Fibroblast of skin of right biceps (primary cell): ENCODE results near the gene SLC2A5.
A peak's percentile ranks its signal among the peaks of the same experiment; 100 is the strongest.
"Not testable (repeated sequence)": the region's sequence is repeated elsewhere in the genome, so short reads cannot be mapped to it uniquely, and the experiment has no call there.

Experiments
- DNase-seq: peaks from one replicate; pipeline ENCODE4 v3.0.0-alpha.2; 2013

SLC2A5 gene, protein sequence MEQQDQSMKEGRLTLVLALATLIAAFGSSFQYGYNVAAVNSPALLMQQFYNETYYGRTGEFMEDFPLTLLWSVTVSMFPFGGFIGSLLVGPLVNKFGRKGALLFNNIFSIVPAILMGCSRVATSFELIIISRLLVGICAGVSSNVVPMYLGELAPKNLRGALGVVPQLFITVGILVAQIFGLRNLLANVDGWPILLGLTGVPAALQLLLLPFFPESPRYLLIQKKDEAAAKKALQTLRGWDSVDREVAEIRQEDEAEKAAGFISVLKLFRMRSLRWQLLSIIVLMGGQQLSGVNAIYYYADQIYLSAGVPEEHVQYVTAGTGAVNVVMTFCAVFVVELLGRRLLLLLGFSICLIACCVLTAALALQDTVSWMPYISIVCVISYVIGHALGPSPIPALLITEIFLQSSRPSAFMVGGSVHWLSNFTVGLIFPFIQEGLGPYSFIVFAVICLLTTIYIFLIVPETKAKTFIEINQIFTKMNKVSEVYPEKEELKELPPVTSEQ

DNA sequence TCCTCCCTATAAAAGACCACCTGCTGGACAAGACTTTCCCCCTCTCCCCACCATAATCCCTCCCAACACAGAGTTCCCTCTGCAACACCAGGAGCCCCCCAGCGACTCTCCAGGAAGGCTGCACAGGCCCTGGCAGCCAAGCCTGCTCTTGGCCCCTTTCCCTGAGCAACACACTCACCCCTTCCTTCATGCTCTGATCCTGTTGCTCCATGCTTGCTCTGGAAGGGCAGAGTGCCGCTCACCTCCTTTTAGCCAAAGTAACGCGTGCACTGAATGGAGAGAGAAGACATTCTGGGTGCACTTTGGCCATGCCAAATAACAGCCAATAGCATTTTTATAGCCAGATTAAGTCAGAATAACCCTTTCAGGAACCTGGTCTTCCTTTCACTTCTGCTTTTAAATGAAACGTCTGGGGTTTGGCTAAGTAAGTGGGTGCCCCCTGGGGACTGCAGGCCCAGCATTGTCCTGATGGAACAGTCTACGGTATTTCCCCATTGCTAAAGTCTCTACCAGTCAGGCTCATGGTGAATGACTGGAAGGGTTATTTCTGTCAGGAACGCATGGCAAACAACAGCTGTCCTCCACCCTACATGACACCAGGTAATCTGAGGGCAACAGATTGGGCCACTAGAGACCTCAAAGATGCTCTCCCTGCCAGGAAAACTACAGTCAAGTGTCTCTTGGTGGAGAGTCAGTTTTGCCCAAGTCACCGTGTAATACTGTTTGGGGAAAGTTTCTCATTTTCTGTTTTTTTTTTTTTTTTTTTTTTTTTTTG lies at the start of gene SLC2A5:
Gene SLC2A5 (minus strand): TSS at position 310 of the 775 bp plus-strand sequence. CDS start 99 bp downstream, at position 211.
- DNase-seq, result no peak

DNA sequence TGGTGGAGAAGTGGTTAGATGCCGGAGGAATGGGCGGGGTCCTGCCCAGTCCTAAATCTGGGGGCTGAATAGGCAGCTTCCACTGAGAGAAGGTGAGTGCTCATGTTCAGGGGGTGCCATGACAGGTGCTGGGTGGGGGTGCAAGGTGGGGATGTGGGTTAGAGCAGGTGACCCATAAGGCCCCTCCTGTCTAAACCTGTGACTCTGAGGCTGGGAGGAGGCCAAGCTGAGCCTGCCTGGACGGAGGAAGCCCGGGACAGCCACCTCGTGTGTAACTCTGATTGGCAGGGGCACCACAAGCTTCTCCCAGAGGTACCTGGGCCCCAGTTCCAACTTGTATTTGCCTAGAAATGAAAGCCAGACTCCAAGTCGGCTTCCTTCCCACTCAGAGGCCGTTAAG lies 48.8 kb upstream of the SLC2A5 start:
- DNase-seq, result no peak

DNA sequence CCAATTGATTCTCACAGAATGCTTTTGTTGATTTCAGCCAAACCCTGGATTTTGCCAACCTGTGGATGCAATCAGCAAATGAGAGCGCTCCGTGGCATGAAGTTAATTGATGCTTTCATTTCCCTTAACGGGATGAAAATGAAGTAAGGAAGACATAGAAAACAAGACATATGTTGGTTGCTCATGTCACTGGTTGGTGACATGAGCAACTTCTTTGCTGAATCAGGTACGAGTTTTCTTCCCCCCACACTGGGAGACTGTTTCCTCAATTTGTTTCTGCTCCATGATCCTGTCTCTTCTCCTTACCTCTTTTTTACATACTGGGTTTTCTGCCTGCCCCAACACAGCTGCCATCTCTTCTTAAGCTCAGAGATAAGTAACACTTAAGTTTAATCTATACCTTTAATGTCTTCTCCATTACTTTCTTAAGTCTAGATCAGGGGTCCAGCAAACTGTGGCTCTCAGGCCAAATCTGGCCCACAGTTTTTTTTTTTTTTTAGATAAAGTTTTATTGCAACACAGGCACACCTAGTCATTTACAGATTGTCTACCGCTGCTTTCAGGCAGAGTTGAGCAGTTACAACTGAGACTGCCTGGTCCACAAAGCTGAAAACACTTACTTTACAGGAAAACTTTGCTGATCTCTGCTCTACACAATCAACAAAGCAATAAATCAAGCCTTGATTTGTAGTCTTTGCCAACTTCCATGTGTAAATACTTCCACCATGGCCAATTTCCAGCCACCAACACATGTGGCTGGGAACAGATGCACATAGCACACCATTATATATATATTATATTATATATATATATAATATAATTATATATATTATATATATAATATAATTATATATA lies 46.1 kb upstream of the SLC2A5 start:
- no peak for DNase-seq

DNA sequence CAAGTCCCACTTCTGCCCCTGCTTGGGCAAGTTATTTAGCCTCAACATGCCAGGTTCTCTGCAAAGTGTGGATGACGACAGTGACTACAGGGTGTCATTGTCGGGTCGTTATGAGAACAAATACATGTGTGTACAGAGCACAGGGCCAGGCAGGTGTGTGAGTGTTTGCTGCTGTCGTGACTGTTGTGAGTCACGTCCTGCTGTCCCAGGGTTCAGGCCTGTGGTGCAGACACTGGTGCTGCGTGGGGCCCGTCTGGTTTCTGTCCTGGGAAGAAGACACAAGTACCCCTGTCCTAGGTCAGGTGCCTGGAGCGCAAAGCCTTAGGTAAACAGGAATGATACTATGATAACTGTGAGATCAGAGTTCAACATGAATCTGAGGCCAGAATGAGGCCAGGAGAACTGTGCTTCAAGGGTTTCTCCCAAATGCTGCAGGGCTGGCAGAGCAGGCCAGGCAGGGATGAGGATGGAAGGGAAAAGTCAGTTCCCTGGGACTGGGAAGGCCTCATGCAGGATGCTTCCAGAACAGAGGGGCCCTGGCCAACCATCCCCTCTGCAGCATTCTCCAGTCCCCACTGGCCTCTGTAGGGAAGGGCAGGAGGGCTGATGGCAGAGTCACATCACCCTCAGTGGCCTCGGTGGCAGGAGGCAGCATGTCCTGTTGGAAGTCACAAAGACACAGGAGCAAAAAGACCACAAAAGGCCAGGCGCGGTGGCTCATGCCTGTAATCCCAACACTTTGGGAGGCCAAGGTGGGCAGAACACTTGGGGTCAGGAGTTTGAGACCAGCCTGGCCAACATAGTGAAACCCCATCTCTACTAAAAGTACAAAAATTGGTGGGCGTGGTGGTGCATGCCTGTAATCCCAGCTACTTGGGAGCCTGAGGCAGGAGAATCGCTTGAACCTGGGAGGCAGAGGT lies 43.8 kb upstream of the SLC2A5 start:
- no peak for DNase-seq

DNA sequence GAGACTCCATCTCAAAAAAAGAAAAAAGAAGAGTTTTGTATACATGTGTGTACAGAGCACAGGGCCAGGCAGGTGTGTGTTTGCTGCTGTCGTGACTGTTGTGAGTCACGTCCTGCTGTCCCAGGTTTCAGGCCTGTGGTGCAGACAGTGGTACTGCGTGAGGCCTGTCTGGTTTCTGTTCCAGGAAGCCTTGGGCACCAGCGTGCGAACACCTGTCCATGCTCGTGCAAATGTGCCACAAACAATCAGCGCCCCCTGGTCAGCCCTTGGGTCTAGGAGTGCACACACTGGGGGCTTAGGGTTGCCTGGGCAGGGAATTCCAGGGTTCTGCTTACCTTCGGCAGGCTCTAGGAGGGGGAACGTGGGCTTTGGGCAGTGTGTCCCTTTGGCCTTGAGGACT lies 42.5 kb upstream of the SLC2A5 start:
- no peak for DNase-seq

DNA sequence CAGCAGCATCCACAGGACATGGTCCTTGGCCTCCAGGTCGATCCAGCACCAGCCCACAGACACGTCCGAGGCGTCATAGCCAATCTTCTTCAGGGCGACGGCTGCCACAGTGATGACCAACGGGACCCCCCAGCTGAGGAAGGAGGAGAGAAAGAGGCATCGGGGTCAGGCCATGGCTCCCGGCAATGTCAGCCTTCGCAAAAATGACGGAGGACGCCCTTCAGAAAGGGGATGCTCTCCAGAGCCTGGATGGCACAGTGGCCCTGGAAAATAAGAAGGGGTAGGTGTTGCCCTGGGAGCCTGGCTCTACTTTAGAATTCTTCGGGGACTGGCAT lies 41.9 kb upstream of the SLC2A5 start:
- DNase-seq, result no peak

DNA sequence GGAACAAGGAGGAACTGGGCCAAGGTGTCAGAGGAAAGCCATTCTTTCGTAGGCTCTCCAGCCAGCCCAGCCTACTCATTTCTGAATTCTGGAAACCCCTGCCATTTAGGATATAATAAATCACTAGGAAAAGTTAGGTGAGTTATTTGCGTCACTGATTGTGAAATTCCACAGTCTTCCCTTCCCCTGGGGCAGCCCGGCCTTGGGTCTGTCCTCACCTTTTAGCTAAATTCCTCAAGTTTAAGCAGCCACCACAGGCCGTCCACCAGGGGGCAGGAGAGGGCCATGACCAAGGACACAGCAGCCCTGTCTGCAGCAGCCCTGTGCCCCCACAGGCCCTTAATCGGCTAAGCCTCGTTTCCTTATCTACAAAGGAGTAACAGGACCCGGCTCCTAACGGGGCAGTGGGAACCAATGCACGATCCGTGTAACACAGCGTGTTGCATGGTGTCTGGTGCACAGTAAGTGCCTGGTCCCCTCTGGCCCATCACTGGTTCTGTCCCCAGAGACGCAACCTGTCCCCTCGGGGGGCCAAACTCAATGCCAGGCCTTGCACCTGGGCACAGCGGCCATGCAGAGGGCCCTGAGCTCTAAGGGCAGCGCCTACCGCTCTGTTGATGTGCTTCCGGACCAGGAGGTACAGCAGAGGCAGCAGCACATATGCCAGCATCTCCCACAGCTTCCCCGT lies 41.4 kb upstream of the SLC2A5 start:
- peak; percentile 86 for DNase-seq

DNA sequence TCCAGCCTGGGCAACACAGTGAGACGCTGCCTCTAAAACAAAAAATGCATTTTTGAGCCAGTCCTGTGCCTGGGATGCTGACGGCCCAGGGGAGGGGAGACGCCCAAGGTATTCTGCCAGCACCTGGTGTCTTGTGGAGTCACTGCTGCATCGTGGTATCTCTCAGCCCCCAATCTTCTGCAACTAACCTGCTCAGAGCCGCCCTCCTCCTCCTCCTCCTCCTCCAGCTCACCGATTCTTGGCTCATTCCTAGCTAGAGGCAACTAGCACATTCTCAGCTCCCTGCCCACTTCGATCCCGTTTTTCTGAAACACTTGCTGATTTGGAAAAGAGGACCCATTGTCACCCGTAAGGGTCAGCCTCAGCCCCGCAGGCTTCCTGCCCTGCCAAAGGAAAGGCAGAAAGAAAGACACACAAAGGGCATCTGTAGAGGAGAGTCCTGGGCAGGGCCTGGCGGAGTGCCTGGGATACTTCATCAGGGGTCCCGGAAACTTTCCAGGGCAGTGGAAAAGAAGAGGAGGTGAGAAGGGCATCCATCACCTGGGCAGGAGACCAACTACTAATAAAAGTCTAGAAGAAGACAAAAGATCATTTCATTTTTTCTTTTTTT lies 38.7 kb upstream of the SLC2A5 start:
- no peak for DNase-seq

DNA sequence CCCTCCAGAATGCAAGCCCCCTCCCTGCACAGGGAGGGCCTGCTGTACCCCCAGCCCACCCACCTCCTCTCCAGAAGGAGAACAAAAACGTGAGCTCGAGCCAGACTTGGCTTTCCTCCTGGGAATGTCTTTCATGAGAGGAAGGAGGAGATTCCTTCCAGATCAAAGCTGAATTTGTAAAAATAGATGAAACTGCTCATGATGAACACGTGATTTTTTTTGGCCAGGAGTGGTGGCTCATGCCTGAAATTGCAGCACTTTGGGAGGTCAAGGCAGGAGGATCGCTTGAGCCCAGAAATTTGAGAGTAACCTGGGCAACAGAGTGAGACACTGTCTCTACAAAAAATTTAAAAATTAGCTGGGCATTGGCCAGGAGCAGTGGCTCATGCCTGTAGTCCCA lies 37.7 kb upstream of the SLC2A5 start:
- peak; percentile 17 for DNase-seq

DNA sequence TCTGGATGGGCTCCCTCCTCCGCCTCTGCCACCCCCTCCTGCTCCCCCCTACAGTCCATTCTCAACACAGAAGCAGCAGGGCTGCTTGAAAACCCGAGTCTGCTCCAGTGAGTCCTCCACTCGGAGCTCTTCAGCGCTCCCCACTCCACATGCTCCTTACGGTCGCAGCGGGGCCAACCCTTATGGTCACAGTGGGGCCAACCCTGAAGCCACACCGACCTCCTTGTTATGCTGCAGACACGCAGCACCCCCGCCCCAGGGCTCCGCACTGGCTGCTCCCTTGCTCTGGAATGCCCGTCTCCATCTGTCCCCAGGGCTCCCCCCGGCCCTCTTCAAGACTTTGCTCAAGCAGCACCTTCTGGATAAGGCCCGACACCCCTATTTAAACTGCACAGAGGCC lies 36.9 kb upstream of the SLC2A5 start:
- no peak for DNase-seq

DNA sequence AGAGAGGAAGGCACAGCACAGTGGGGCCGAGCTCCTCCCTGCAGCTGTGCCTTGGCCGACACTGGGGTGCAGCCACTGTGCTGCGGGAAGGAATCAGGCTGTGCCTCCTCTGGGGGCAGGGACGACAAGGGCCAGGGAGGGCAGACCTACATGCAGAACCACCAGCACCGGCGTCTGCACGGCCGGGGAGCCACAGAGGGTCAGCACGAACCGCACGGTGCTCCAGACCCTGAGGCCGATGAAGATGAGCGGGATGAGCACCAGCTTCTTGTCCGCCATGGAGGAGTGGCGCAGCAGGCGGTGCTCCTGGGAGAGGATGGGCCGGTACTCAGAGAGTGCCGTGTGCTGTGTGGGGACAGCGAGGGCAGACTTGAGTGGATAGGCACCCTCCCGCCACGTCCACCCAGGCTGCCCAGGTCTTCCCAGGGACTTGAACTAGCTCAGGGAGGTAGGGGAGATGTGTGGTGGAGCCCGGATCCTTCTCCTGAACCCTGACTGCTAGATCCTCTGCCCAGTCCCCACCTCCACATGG lies 36.0 kb upstream of the SLC2A5 start:
- DNase-seq, result no peak

DNA sequence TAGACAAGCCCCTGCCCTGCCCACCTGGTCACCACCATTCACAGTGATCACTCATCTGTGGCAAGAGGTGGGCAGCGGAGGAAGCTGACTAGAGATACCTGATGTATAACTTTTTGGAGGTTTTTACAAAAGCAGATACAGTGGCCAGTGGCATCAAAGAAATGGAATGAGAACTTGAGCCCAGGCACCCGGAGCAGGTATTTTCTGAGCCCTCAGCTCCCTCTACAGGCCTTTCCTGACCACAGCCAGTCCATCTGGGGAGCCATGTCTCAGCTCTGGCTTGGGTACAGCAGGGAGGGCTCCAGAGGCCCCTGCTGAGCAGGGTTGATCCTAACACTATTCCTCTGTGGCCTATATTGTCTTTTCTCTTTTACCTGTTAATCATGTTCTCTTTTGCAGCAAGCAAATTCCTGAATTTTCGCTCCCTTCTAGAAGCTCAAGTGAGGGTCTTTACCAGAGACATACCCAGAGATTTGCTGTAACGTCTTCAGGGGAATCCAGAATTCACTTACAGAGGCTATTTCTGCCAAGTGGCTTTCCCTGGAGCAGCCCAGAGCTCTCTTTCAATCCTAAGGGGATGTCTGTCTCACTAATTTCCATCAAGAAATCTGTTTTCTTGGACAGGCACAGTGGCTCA lies 32.2 kb upstream of the SLC2A5 start:
- peak; percentile 59 for DNase-seq

DNA sequence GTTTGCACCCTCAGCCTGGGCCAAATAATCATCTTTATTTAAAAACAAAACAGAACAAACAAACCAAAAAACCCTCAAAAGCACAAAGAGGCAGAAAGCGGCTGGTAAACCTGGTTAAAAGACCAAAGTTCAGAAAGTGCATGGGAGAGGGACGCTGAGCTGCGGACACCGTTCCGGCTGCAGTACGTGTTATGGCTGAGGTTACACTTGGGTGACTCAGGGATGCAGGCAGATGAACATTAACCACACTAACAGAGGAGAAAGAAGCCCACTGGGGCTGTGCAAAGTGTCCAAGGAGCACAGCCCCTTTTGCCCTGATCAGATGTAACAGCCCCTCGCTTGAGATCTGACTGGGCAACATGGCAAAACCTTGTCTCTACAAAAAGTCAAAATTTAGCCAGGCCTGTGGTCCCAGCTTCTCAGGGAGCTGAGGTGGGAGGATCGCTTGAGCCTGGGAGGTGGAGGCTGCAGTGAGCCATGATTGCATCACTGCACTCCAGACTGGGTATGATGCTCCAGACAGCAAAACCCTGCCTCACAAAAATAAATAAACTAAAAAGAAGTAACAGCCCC lies 31.1 kb upstream of the SLC2A5 start:
- peak; percentile 20 for DNase-seq

DNA sequence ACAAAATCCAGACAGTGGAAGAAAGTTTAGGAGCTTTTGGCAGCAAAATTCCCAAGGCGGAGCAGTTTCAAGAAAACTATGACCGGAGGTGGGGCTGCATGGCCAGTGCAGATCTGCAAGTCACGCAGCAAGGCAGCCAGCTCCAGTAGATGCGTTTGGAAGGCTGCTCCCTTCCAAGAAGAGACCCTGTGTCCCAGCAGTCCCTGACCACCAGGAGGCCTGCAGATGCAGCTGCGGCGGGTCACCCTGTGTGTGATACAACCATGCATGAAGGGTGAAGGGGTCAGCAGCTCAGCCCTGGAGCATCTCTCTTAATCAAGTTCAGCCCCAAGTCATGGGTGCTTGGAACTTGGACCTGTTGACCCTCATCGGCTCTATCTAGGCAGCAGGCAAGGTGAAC lies 30.1 kb upstream of the SLC2A5 start:
- no peak for DNase-seq

DNA sequence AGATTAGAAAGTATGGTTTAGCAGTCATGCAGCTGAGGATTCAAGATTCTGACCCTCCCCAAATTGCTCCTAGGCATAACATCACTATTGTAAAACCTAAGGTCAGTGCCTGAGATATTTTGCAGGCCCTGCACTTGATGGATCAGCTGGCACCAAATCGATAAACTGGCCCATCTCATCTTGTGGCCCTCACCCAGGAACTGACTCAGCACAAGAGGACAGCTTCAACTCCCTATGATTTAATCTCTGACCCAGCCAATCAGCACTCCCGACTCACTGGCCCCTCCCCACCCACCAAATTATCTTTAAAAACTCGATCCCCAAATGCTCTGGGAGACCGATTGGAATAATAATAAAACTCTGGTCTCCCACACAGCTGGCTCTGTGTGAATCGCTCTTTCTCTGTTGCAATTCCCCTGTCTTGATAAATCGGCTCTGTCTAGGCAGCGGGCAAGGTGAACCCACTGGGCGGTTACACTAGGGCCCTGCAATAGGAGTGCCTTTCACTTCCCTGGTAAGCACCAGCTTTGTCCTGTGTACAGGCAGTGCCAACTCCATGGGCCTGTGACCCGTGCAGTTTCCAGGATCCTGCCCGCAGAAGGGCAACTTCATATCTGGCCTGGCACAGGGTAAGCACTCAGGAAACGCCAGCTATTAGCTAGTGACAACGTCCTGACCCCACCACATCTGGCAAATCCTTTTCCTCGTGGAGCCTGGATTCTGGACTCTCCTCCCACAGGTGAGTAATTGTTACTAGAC lies 28.7 kb upstream of the SLC2A5 start:
- DNase-seq, result peak; percentile 8

DNA sequence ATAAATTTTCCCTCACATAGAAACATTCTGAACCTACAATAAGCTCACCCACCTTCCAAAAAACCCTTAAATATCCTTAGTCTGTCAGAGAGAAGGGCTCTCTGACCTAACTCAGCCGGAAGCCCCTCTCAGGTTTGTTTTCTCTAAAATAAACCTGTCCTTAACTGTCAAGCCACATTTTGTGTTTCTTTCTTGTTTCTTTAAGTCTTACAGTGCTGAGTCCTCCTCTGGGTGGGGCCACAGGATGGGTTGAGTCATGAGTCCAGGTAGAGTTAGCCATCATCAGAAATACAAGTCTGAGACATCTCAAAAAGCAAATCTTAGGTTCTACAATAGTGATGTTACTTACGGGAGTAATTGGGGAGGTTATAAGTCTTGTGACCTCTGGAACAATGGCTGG lies 26.4 kb upstream of the SLC2A5 start:
- no peak for DNase-seq

DNA sequence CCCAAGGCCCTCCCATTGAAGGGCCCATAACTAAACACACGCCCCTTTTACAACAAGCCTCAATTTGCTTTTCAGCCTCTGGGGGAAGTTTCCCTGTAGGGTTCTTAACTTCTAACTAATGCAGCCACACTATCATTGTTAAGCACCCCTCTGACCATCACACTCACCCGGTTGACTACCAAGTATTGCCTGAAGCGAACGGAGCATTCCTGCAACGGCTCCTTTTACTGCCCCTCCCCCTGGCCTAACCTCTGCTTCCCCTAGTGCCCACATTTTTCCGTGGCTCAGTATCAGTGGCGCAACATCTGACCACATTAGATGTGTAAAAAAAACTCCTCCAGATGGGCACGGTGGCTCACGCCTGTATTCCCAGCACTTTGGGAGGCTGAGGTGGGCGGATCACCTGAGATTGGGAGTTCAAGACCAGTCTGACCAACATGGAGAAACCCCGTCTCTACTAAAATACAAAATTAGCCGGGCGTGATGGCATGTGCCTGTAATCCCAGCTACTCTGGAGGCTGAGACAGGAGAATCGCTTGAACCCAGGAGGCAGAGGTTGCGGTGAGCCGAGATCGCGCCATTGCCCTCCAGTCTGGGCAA lies 24.7 kb upstream of the SLC2A5 start:
- not testable (repeated sequence) for DNase-seq

DNA sequence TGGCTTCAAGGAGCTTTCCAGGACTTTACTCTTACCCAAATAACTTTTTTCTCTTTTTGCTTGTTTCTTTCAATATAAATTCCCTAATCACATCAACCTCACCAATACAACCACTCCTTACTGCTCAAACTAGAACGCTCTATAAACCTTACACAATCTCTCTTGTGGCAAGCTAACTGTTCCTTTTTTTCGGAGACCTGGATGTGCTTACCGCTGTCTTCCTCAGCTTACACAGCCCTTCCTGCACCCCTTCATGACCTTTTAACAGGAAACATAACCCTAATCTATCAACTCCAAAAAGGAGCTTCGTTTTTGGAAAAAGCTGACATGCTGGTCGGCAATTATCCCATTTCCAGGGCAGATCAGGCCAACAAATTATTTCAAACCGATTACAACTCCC lies 24.1 kb upstream of the SLC2A5 start:
- DNase-seq, result no peak

DNA sequence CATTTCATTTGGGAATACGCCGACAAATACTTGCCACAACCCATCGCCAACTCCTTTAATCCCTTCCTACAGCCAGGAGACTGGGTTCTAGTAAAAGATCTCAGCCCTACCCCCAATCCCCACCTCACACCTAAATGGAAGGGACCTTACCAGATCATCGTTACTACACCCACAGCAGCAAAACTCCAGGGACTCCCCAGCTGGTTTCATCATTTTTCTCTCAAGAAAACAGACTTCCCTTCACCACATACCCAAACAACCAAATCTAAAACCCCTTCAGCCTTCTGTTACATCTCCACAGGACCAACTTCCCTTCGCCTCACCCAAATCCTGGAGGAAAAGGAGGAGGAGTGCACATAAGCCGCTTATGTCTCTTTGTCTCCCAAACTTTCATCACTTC lies 23.7 kb upstream of the SLC2A5 start:
- no peak for DNase-seq
